OCI-M1 (cell line): ENCODE measurements around the gene PTP4A2.
"Not testable (repeated sequence)": the region's sequence is repeated elsewhere in the genome, so short reads cannot be mapped to it uniquely, and the experiment has no call there.

Source experiments
- DNase-seq: peaks from one replicate; lab custom pipeline; 2025; lab: John Stamatoyannopoulos, UW

Gene PTP4A2

DNA sequence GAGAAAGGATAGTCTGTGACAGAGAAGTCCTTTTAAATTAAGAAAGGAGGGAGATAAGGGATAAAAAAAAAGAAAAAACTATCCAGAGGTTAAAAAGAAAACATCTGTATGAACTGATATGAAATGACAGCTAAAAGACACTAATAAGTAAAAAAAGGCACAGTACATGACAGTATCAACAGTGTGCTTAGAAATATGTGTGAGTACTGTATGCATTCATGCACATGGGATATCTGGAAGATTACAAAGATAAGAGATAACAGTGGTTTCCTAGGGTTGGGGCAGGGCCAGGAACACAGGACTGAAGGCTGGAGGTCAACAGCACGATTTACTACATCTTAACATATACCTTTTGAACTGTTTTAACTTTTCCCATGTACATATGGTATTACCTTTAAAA, 13.3 kb downstream of the PTP4A2 start:
- peak; percentile 36 for DNase-seq

GRCh38 chr1:31923901-31924535, 14.2 kb downstream of the PTP4A2 start:
- no peak for DNase-seq

- no peak for DNase-seq
Observed at GRCh38 chr1:31920956-31921355, 17.2 kb downstream of the PTP4A2 start.

GRCh38 chr1:31919591-31919990, 18.6 kb downstream of the PTP4A2 start:
- DNase-seq, result no peak

- no peak for DNase-seq
Observed at GRCh38 chr1:31915438-31915837, 22.7 kb downstream of the PTP4A2 start.

DNA sequence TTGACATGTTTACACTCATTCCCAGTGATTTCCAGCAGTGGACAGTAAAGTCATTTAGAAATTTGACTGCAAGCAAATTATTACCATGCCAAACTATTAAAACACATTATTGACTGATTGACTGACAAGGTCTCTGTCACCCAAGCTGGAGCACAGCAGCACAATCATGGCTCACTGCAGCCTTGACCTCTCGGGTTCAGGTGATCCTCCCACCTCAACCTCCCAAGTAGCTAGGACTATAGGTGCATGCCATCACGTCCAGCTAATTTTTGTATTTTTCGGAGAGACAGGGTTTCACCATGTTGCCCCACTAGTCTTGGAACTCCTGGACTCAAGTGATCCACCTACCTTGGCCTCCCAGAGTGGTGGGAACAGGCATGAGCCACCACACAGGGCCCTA, 24.2 kb downstream of the PTP4A2 start:
- DNase-seq, result no peak

GRCh38 chr1:31912839-31913239, 25.3 kb downstream of the PTP4A2 start:
- no peak for DNase-seq

GRCh38 chr1:31911994-31912780, 26.0 kb downstream of the PTP4A2 start:
- no peak for DNase-seq

GRCh38 chr1:31910933-31911332, 27.2 kb downstream of the PTP4A2 start:
- no peak for DNase-seq

GRCh38 chr1:31909691-31910090, 28.5 kb downstream of the PTP4A2 start:
- DNase-seq, result no peak

DNA sequence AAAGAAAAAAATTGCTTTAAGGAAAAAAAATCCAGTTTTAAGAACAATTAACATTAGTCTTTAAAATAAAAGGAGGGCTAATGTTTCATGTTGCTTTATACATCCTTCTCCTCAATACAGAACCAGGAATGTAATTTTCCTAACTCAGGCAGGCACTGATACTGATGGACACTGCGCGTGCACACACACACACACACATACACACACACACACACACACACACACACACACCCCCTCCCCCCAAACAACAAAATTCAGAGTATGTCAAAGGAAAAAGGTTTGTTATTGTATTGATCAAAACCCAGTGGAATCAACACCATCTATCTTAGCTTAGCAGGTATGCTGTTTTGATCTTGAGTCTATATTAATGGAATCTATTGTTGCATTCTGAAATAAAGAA, 31.6 kb downstream of the PTP4A2 start:
- no peak for DNase-seq

DNA sequence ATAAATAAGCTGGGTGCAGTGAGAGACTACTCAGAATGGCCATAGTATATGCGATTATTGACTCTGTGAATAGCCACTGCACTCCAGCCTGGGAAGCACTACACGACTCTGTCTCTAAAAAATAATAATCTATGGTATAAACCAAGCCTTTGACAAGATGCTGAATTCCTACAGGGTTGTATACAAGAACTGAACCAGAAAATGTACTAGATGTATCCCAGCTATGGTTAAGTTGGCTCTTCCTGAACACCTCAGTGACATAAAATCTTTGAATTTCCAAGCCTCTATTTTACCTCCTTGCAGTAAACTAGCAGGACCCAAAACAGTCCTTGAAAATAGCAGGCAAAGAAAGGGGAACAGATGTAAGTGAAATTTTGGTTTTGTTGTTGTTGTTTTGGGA, 32.5 kb downstream of the PTP4A2 start:
- DNase-seq, result no peak

DNA sequence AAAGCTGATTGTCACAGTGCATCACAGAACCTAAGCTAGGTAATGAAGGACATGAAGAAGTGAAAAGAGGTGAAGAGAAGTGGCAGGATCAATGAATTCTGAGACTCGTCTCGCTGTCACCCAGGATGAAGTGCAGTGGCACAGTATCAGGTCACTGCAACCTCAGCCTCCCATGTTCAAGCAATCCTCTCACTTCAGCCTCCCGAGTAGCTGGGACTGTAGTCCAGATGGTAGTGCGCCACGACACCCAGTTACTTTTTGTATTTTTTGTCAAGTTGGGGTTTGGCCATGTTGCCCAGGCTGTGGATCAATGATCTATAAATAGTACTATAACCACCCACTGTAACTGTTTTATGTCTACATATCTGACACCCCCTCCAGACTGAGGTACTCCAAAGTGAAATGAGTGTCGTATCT, 33.1 kb downstream of the PTP4A2 start:
- DNase-seq, result no peak

DNA sequence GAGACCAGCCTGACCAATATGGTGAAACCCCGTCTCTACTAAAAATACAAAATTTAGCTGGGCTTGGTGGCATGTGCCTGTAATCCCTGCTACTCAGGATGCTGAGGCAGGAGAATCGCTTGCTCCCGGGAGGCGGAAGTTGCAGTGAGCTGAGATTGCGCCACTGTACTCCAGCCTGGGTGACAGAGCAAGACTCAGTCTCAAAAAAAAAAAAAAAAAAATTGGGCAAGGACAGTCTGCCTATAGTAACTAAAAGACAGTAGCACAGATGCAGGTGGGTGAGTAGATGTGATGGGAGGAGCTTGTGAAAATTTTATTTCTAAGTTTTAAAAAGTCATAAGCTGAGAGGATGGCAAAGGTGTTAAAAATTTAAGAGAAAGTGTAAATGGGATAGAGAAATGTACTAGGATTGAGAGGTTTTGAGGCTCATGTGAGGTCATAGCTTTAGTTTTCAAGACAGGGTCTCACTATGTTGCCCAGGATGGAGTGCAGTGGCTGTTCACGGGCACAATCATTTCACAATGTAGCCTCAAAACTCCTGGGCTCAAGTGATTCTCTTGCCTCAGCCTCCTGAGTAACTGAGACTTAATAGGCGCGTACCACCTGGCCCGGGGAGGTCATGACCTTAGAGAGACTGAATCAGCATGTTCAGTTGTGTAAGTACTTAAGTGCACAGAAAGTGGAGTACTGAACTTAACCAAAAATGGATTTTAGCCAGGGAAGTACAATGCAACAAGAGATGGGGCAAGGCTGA, 33.7 kb downstream of the PTP4A2 start:
- DNase-seq, result peak; percentile 21

DNA sequence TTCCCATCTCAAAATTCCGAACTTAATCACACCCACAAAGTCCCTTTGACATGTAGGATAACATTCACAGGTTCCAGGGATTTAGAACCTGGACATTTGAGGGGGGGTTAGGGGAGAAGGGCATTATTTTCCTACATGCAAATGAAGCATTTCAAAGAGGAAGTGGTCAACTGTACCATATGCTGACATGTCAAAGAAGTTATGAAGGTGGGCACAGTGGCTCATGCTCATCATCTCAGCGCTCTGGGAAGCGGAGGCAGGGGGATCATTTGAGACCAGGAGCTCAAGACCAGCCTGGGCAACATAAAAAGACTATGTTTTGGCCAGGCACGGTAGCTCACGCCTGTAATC, 35.7 kb downstream of the PTP4A2 start:
- no peak for DNase-seq

- no peak for DNase-seq
Observed at GRCh38 chr1:31901838-31902509, 36.2 kb downstream of the PTP4A2 start.

GRCh38 chr1:31900790-31901189, 37.4 kb downstream of the PTP4A2 start:
- DNase-seq, result no peak

GRCh38 chr1:31897526-31898100, 40.6 kb downstream of the PTP4A2 start:
- DNase-seq, result no peak

GRCh38 chr1:31895474-31896198, 42.5 kb downstream of the PTP4A2 start:
- not testable (repeated sequence) for DNase-seq

GRCh38 chr1:31891280-31891679, 46.9 kb downstream of the PTP4A2 start:
- no peak for DNase-seq

DNA sequence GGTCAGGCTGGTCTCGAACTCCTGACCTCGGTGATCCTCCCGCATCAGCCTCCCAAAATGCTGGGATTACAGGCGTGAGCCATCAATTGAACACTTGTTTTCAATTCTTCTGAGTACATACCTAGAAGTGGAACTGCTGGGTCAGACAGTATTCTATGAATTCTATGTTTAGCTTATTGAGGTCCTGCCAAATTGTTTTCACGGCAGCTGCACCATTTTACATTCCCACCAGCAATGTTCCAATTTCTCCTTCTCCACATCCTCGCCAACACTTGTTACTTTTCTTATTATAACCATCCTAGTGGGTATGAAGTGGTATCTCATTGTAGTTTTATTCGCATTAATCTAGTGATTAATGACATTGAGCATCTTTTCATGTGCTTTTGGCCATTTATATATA, 49.9 kb downstream of the PTP4A2 start:
- DNase-seq, result no peak
